Fibroblast of lung (primary cell): ENCODE results near the gene HAUS7.

Source experiments
- EZH2 ChIP-seq: IDR thresholded peaks from 2 replicates; pipeline ENCODE4 v1.5.1; 2012; ENCODE audit warnings: low read length, control low read depth, mild to moderate bottlenecking; ENCODE audit errors: missing control alignments
- TF ChIP-seq, protein P1 (sequence below), 2 donors: IDR thresholded peaks in 1 of 2; conservative IDR thresholded peaks in 1 of 2; 1 replicate in 1 of 2; 2 replicates in 1 of 2; pipeline ENCODE4 v1.5.1; 2011 to 2012; ENCODE audit warnings: low read length in 2 of 2, control low read depth in 1 of 2, inconsistent platforms in 1 of 2, low read depth in 1 of 2, mild to moderate bottlenecking in 1 of 2

- TF ChIP-seq, protein P1, sequence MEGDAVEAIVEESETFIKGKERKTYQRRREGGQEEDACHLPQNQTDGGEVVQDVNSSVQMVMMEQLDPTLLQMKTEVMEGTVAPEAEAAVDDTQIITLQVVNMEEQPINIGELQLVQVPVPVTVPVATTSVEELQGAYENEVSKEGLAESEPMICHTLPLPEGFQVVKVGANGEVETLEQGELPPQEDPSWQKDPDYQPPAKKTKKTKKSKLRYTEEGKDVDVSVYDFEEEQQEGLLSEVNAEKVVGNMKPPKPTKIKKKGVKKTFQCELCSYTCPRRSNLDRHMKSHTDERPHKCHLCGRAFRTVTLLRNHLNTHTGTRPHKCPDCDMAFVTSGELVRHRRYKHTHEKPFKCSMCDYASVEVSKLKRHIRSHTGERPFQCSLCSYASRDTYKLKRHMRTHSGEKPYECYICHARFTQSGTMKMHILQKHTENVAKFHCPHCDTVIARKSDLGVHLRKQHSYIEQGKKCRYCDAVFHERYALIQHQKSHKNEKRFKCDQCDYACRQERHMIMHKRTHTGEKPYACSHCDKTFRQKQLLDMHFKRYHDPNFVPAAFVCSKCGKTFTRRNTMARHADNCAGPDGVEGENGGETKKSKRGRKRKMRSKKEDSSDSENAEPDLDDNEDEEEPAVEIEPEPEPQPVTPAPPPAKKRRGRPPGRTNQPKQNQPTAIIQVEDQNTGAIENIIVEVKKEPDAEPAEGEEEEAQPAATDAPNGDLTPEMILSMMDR (conservative IDR thresholded peaks at IDR 0.05 in 1 of 2, IDR thresholded peaks at IDR 0.05 in 1 of 2; ENCODE audit: low read depth in 1 of 2, low read length in 2 of 2): no peak
- TF ChIP-seq EZH2: no peak
Measured at GRCh38 chrX:153492543-153492942, 22.2 kb upstream of the HAUS7 start.
